HL-60 (cell line): ENCODE results near the gene FBXW4.

Experiments
- CTCF ChIP-seq: IDR thresholded peaks from one replicate; pipeline ENCODE4 v1.5.1; 2011; ENCODE audit warnings: low read length, control low read depth, inconsistent platforms; ENCODE audit not compliant: insufficient read depth
- POLR2AphosphoS5 ChIP-seq: IDR thresholded peaks from 2 replicates; pipeline ENCODE4 v1.6.1; 2012; ENCODE audit warnings: low read depth
- REST ChIP-seq: IDR thresholded peaks from 2 replicates; pipeline ENCODE4 v1.6.1; 2012; ENCODE audit warnings: low read depth; ENCODE audit not compliant: insufficient replicate concordance

GRCh38 chr10:101666083-101666482 lies 28.9 kb downstream of the FBXW4 start:
- TF ChIP-seq CTCF, result no peak
- no peak for TF ChIP-seq POLR2AphosphoS5
- TF ChIP-seq REST, result no peak
